MM.1S (cell line): ENCODE measurements around the gene TRAPPC3.

Experiments
- EZH2phosphoT487 ChIP-seq: fragments of 300-600 bp; sonication (generic); IDR thresholded peaks from 2 replicates; pipeline ENCODE4 v1.6.1; 2018; ENCODE audit warnings: antibody characterized with exemption, low read length
- TF ChIP-seq, protein P1 (sequence below): fragments of 300-600 bp; sonication (generic); IDR thresholded peaks from 2 replicates; pipeline ENCODE4 v1.5.1; 2016; ENCODE audit warnings: antibody characterized with exemption, low read length, mixed read lengths

DNA sequence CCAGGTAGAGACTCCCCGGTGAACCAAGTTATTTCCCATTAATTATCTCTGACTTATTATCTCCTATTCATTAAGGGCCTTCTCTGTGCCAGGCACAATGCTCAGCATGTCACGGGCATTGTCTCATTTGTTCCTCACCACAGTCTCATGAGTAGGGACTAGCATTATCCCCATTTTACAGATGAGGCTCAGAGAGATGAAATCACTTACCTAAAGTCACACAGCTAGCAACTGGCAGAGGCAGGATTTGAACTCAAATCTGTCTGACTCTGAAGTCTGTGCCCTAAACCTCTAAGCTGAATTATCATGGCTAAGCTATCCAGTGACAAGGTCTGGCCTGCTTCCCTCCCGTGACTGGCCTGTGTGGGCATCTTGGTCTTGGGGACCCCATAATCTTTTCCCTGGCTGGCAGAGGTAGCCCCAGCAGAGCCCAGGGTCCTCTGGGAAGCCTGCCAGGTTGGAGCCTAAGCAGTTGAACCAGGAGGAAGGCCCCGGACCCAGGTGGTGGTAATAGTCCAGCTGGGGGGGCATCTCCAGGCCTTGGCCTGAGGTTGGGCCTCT, 11.2 kb upstream of the TRAPPC3 start:
- TF ChIP-seq, protein P1, sequence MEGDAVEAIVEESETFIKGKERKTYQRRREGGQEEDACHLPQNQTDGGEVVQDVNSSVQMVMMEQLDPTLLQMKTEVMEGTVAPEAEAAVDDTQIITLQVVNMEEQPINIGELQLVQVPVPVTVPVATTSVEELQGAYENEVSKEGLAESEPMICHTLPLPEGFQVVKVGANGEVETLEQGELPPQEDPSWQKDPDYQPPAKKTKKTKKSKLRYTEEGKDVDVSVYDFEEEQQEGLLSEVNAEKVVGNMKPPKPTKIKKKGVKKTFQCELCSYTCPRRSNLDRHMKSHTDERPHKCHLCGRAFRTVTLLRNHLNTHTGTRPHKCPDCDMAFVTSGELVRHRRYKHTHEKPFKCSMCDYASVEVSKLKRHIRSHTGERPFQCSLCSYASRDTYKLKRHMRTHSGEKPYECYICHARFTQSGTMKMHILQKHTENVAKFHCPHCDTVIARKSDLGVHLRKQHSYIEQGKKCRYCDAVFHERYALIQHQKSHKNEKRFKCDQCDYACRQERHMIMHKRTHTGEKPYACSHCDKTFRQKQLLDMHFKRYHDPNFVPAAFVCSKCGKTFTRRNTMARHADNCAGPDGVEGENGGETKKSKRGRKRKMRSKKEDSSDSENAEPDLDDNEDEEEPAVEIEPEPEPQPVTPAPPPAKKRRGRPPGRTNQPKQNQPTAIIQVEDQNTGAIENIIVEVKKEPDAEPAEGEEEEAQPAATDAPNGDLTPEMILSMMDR = no peak
- no peak for TF ChIP-seq EZH2phosphoT487
